K562 (cell line): ENCODE results near the gene BNIPL. TPM values are rescaled to one million over a fixed set of nuclear protein-coding genes. Genes with fewer than 3 reads are reported as not detected.

ENCODE experiments used
- ARID3A ChIP-seq: IDR thresholded peaks from 2 replicates; pipeline ENCODE4 v1.6.1; 2012; ENCODE audit warnings: low read depth, low read length, improper control_type of control experiment, borderline replicate concordance
- CHD4 ChIP-seq: fragments of 200-600 bp; sonication (generic); IDR thresholded peaks from 3 replicates; pipeline ENCODE4 v1.6.1; 2012; ENCODE audit warnings: low read depth, mild to moderate bottlenecking, mixed read lengths, low read length, inconsistent platforms; ENCODE audit not compliant: insufficient read depth, insufficient replicate concordance, poor library complexity, severe bottlenecking
- DACH1 ChIP-seq: fragments of 450-650 bp; IDR thresholded peaks from 2 replicates; pipeline ENCODE4 v1.6.1; 2018; ENCODE audit not compliant: partially characterized antibody
- E2F1 ChIP-seq: sonication (generic); formaldehyde crosslinking; IDR thresholded peaks from 2 replicates; pipeline ENCODE4 v1.8.1; 2023; ENCODE audit warnings: mild to moderate bottlenecking, missing genetic modification reagents, moderate library complexity
- EZH2 ChIP-seq: IDR thresholded peaks from 2 replicates; pipeline ENCODE4 v1.6.1; 2012; ENCODE audit warnings: low read depth, mild to moderate bottlenecking, inconsistent platforms, low read length, borderline replicate concordance
- FUS ChIP-seq: fragments of 200-400 bp; formaldehyde crosslinking; optimal IDR thresholded peaks from 2 replicates; pipeline ENCODE3; 2017; ENCODE audit warnings: low read depth, low read length
- KAT8 ChIP-seq: fragments of 450-650 bp; IDR thresholded peaks from 2 replicates; pipeline ENCODE4 v1.6.1; 2016; ENCODE audit warnings: low read depth, mild to moderate bottlenecking
- KDM2B ChIP-seq: fragments of 250-450 bp; sonication (Bioruptor Pico); IDR thresholded peaks from 2 replicates; pipeline ENCODE4 v1.8.0; 2021; ENCODE audit warnings: mild to moderate bottlenecking, moderate library complexity
- LCOR ChIP-seq: sonication (generic); formaldehyde crosslinking; IDR thresholded peaks from 2 replicates; pipeline ENCODE4 v1.8.0; 2022; ENCODE audit warnings: mild to moderate bottlenecking, missing genetic modification reagents
- MIER1 ChIP-seq: fragments of 450-650 bp; IDR thresholded peaks from 2 replicates; pipeline ENCODE4 v1.6.1; 2016; ENCODE audit warnings: antibody characterized with exemption, mild to moderate bottlenecking, low read depth
- MTA2 ChIP-seq: fragments of 450-650 bp; IDR thresholded peaks from 2 replicates; pipeline ENCODE4 v1.6.1; 2016; ENCODE audit warnings: low read depth
- NCOA4 ChIP-seq: fragments of 450-650 bp; IDR thresholded peaks from 2 replicates; pipeline ENCODE4 v1.6.1; 2018; ENCODE audit warnings: mild to moderate bottlenecking; ENCODE audit not compliant: partially characterized antibody
- NFRKB ChIP-seq: fragments of 450-650 bp; IDR thresholded peaks from 2 replicates; pipeline ENCODE4 v1.6.1; 2016; ENCODE audit warnings: low read depth
- RFX1 ChIP-seq: fragments of 450-650 bp; IDR thresholded peaks from 2 replicates; pipeline ENCODE4 v1.6.1; 2016; ENCODE audit warnings: mild to moderate bottlenecking, moderate library complexity
- RNF2 ChIP-seq: sonication (generic); IDR thresholded peaks from 2 replicates; pipeline ENCODE4 v1.6.1; 2016
- SRSF1 ChIP-seq: fragments of 200-400 bp; formaldehyde crosslinking; IDR thresholded peaks from 2 replicates; pipeline ENCODE4 v1.6.1; 2017; ENCODE audit warnings: mild to moderate bottlenecking, low read depth, low read length, moderate library complexity
- TAF1 ChIP-seq: IDR thresholded peaks from 2 replicates; pipeline ENCODE4 v1.6.1; 2011; ENCODE audit warnings: mild to moderate bottlenecking, low read length, moderate library complexity; ENCODE audit not compliant: insufficient read depth, control insufficient read depth, severe bottlenecking; ENCODE audit errors: extremely low read depth
- THRAP3 ChIP-seq: fragments of 450-650 bp; IDR thresholded peaks from 2 replicates; pipeline ENCODE4 v1.6.1; 2016; ENCODE audit warnings: mild to moderate bottlenecking, inconsistent platforms, borderline replicate concordance
- ZBTB7A ChIP-seq: IDR thresholded peaks from 2 replicates; pipeline ENCODE4 v1.6.1; 2011; ENCODE audit warnings: low read depth, mild to moderate bottlenecking, low read length, moderate library complexity, borderline replicate concordance; ENCODE audit not compliant: control insufficient read depth
- ZKSCAN3 ChIP-seq: fragments of 250-450 bp; sonication (Bioruptor Pico); IDR thresholded peaks from 2 replicates; pipeline ENCODE4 v1.4.0; 2020
- ZNF696 ChIP-seq: fragments of 250-450 bp; sonication (Bioruptor Pico); conservative IDR thresholded peaks from 2 replicates; pipeline ENCODE4 v1.4.0; 2020; ENCODE audit warnings: mild to moderate bottlenecking, moderate library complexity
- ZNF778 ChIP-seq: fragments of 450-650 bp; formaldehyde crosslinking; IDR thresholded peaks from 2 replicates; pipeline ENCODE4 v1.4.0; 2020; ENCODE audit warnings: mild to moderate bottlenecking, moderate library complexity
- polyA plus RNA-seq, 8 experiments: library from polyadenylated mRNA; depleted of rRNA in 4 of 8; stranded (reverse) in 5 of 8; unstranded in 3 of 8; fragments of >200 nt; fragmentation: Nextera tagmentation in 2 of 8; fragmentation: Illumina TruSeq in 1 of 8; extraction: Ambion mirVana in 2 of 8; extraction: Trizol in 1 of 8; gene quantifications; 2 replicates each; pipeline versions ENCODE4 v1.2.1 to v1.2.3, GENCODE V29; 2011 to 2014; ENCODE audit warnings: inconsistent platforms in 1 of 8, missing spikeins in 1 of 8
- total RNA-seq, 7 experiments: library from RNA; depleted of rRNA in 6 of 7; stranded (reverse); fragments of >200 nt in 6 of 7; fragmentation: Illumina TruSeq in 2 of 7; extraction: Trizol in 2 of 7; gene quantifications; 2 replicates each; pipeline versions ENCODE4 v1.2.1 to v1.2.3, GENCODE V29; 2011 to 2021; ENCODE audit warnings: low replicate concordance in 1 of 7
- TF ChIP-seq, protein P1 (sequence below): fragments of 250-450 bp; sonication (Bioruptor Pico); IDR thresholded peaks from 2 replicates; pipeline ENCODE4 v1.4.0; 2020; ENCODE audit warnings: mild to moderate bottlenecking
- TF ChIP-seq, protein P2 (sequence below): fragments of 450-650 bp; IDR thresholded peaks from 2 replicates; pipeline ENCODE4 v1.7.0; 2016; ENCODE audit warnings: borderline replicate concordance

The BNIPL gene
- total and polyA plus RNA-seq, 9 of the 15 experiments (the other 6 are each of a cell fraction or from before 2014, with no cell fraction given): 0.08 to 1.4 (median 0.68) TPM

- TF ChIP-seq E2F1 (CRISPR knock-in tag) (no peak), ZNF696 (CRISPR knock-in tag) (no peak), KDM2B (CRISPR knock-in tag) (no peak), RNF2 (peak; percentile 76), ZBTB7A (no peak), ARID3A (no peak), DACH1 (no peak), RFX1 (peak; percentile 88), THRAP3 (no peak), FUS (no peak), CHD4 (no peak), EZH2 (no peak), NCOA4 (no peak), SRSF1 (no peak), TAF1 (no peak), KAT8 (no peak), LCOR (CRISPR knock-in tag) (peak; percentile 61; the same call in 1 of the 2 replicates), ZNF778 (CRISPR knock-in tag) (no peak), NFRKB (no peak; the same call in none of the 2 replicates), MIER1 (no peak), MTA2 (peak; percentile 81), ZKSCAN3 (CRISPR knock-in tag) (no peak)
- TF ChIP-seq, protein P1, sequence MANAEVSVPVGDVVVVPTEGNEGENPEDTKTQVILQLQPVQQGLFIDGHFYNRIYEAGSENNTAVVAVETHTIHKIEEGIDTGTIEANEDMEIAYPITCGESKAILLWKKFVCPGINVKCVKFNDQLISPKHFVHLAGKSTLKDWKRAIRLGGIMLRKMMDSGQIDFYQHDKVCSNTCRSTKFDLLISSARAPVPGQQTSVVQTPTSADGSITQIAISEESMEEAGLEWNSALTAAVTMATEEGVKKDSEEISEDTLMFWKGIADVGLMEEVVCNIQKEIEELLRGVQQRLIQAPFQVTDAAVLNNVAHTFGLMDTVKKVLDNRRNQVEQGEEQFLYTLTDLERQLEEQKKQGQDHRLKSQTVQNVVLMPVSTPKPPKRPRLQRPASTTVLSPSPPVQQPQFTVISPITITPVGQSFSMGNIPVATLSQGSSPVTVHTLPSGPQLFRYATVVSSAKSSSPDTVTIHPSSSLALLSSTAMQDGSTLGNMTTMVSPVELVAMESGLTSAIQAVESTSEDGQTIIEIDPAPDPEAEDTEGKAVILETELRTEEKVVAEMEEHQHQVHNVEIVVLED: no peak
- TF ChIP-seq, protein P2, sequence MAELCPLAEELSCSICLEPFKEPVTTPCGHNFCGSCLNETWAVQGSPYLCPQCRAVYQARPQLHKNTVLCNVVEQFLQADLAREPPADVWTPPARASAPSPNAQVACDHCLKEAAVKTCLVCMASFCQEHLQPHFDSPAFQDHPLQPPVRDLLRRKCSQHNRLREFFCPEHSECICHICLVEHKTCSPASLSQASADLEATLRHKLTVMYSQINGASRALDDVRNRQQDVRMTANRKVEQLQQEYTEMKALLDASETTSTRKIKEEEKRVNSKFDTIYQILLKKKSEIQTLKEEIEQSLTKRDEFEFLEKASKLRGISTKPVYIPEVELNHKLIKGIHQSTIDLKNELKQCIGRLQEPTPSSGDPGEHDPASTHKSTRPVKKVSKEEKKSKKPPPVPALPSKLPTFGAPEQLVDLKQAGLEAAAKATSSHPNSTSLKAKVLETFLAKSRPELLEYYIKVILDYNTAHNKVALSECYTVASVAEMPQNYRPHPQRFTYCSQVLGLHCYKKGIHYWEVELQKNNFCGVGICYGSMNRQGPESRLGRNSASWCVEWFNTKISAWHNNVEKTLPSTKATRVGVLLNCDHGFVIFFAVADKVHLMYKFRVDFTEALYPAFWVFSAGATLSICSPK: no peak
Measured at GRCh38 chr1:151054971-151055547, 18.7 kb downstream of the BNIPL start (continued).
